Measurements from ENCODE around the gene VILL. TPM values are rescaled to one million over a fixed set of nuclear protein-coding genes. Genes with fewer than 3 reads are reported as not detected.

VILL gene
- 0.06 to 0.21 TPM (median 0.09 TPM) in 4 of 5 replicates, not detected in the other for total RNA-seq (2022; extraction: Qiagen RNA extraction)

DNA sequence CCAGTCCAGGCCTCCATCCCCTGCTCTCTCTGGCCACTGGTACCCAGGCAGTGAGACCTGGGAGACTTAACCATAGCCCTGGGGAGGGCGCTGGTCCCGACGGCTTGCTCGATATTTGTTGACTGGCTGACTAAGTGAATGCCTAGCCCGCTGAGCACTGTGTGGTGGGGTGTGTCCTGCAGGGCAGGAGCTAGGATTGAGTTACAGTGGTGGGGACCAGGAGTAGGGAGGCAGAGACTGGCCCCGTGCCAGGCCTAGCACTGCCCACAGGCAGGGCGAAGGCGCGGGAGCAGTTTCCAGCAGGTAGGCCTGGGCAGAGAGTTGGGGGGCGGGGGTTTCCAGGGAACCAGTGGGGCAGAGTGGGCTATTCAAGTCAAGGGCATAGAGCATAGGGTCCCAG is at the start of gene VILL:
TSS of gene VILL (plus strand) at position 260 of the 400 bp plus-strand sequence. CDS start 2,887 bp downstream, outside the sequence.

DNA sequence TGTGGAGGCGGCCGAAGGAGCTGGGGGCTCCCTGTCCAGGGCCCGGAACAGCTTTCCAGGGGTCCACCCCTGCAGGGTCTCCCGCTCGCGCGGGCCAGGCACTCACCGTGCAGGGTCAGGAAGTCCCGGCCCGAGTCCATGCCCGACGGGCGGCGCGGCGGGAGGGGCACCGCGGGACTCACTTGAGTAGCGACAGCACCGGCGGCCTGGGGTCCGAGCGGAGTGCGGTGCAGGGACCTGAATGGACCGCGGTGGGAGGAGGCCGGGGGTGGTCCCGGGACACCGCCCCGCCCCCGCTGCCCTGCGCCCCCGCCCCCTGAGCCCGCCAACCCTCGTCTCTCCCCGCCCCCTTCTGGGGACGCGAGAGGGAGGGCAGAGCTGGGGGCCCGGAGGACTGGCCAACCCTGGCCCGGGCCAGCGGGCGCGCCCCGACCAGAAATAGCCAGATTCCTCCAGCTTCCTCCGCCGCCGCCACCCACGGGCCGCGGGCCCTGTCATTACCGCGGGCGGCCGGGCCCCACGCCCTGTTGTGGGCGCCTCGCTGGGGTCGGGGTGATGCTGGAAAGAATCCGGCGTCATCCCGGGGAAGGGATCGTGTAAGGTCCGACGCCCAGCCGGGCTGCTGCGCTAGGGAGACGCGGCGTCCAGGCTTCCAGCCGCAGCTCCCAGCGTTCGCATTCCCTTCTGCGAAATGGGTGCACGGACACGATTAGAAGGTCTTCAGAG is 39.0 kb downstream of the VILL start, which contains the start of gene PLCD1:
TSS of gene PLCD1 (minus strand) at position 243 of the 726 bp plus-strand sequence. CDS start at position 140, 103 bp downstream.

DNA sequence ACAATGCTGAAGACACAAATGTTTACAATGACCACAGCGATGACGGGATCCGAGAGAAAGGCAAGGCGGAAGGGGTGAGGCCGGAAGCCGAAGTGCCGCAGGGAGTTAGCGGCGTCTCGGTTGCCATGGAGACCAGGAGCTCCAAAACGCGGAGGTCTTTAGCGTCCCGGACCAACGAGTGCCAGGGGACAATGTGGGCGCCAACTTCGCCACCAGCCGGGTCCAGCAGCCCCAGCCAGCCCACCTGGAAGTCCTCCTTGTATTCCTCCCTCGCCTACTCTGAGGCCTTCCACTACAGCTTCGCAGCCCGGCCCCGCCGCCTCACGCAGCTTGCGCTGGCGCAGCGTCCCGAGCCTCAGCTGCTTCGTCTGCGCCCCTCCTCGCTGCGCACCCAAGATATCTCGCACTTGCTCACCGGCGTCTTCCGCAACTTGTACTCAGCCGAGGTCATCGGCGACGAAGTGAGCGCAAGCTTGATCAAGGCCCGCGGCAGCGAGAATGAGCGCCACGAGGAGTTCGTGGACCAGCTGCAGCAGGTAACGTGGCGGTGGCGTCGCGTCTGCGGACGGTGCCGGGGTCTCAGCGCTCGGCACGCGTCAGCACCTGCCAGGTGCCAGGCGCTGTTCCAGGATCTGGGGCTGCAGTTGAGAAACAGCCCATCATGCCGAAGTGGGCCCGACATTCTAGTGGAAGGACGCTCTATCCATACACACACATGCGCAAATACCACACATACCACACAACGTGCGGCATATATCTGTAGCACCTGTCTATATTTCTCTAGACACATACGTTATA is 48.7 kb downstream of the VILL start, which contains the start of gene DLEC1:
TSS of gene DLEC1 (plus strand) at position 108 of the 798 bp plus-strand sequence. CDS start at position 126, 18 bp downstream.

Other genes with a start within 250 kb of the VILL start
- gene CTDSPL, start 128.9 kb upstream of the VILL start, total RNA-seq (2022; extraction: Qiagen RNA extraction), result 15.1 to 19.0 TPM (median 17.6 TPM) in 5 replicates
- 3.1 to 4.7 TPM (median 3.7 TPM) in 5 replicates for gene PLCD1, start 38.9 kb downstream of the VILL start, total RNA-seq (2022; extraction: Qiagen RNA extraction)
- gene DLEC1, start 48.4 kb downstream of the VILL start, total RNA-seq (2022; extraction: Qiagen RNA extraction), result 0.02 to 0.09 TPM (median 0.05 TPM) in 5 replicates
- gene ACAA1, start 146.3 kb downstream of the VILL start, total RNA-seq (2022; extraction: Qiagen RNA extraction), result 41.2 to 47.1 TPM (median 45.2 TPM) in 5 replicates
- gene MYD88, start 147.9 kb downstream of the VILL start, total RNA-seq (2022; extraction: Qiagen RNA extraction), result 21.9 to 25.5 TPM (median 23.5 TPM) in 5 replicates
- gene OXSR1, start 174.8 kb downstream of the VILL start, total RNA-seq (2022; extraction: Qiagen RNA extraction), result 27.9 to 45.9 TPM (median 33.7 TPM) in 5 replicates